GM21381 (cell line): ENCODE measurements around the gene GAPDHS.

Source experiments
- ATAC-seq: cut with Tn5 transposase; IDR thresholded peaks from one replicate; pipeline ENCODE4 v1.9.1; 2021; ENCODE audit warnings: mild to moderate bottlenecking, moderate library complexity; ENCODE audit not compliant: unreplicated experiment

Gene GAPDHS

GRCh38 chr19:35509861-35510625, 23.2 kb upstream of the GAPDHS start:
- ATAC-seq, result no peak

- ATAC-seq, result no peak
Observed at GRCh38 chr19:35510626-35510964, 22.7 kb upstream of the GAPDHS start.

GRCh38 chr19:35511337-35511736, 21.9 kb upstream of the GAPDHS start:
- no peak for ATAC-seq

- ATAC-seq, result no peak
Observed at GRCh38 chr19:35512831-35513627, 20.2 kb upstream of the GAPDHS start.

GRCh38 chr19:35513628-35514281, 19.5 kb upstream of the GAPDHS start, which contains the start of gene DMKN:
Gene DMKN (minus strand): TSS chr19:35513649. CDS start chr19:35513475, 174 bp downstream.
- no peak for ATAC-seq

GRCh38 chr19:35514282-35514809, 18.9 kb upstream of the GAPDHS start:
- ATAC-seq, result no peak

GRCh38 chr19:35516310-35516709, 16.9 kb upstream of the GAPDHS start:
- ATAC-seq, result no peak

- no peak for ATAC-seq
Observed at GRCh38 chr19:35517342-35517741, 15.9 kb upstream of the GAPDHS start.

GRCh38 chr19:35518313-35518712, 14.9 kb upstream of the GAPDHS start:
- ATAC-seq, result no peak

- ATAC-seq, result no peak
Observed at GRCh38 chr19:35519291-35519690, 14.0 kb upstream of the GAPDHS start.

- no peak for ATAC-seq
Observed at GRCh38 chr19:35521124-35521743, 12.0 kb upstream of the GAPDHS start.

- ATAC-seq, result no peak
Observed at GRCh38 chr19:35522745-35523327, 10.4 kb upstream of the GAPDHS start.

GRCh38 chr19:35524181-35524837, 8.9 kb upstream of the GAPDHS start:
- no peak for ATAC-seq

- no peak for ATAC-seq
Observed at GRCh38 chr19:35525873-35526272, 7.4 kb upstream of the GAPDHS start.

GRCh38 chr19:35528218-35529038, 4.8 kb upstream of the GAPDHS start, which contains the start of gene SBSN:
Gene SBSN (minus strand): TSS chr19:35528311. CDS start chr19:35528281, 30 bp downstream.
- no peak for ATAC-seq

GRCh38 chr19:35529241-35530218, 3.7 kb upstream of the GAPDHS start:
- no peak for ATAC-seq

GRCh38 chr19:35531291-35531690, 2.0 kb upstream of the GAPDHS start:
- ATAC-seq, result no peak

GRCh38 chr19:35533822-35534392, 651 bp downstream of the GAPDHS start:
- ATAC-seq, result no peak
